Ovary (tissue), 3 donors: Measurements from ENCODE around the gene YAF2.

Source experiments
- CTCF ChIP-seq, 3 donors: fragments of 450-650 bp in 2 of 3; fragments of 200-600 bp in 1 of 3; IDR thresholded peaks; one replicate each; pipeline versions ENCODE4 v1.5.1 to v1.8.0; 2016 to 2022; ENCODE audit warnings: antibody characterized with exemption in 3 of 3, mild to moderate bottlenecking in 1 of 3
- EP300 ChIP-seq: sonication (generic); formaldehyde crosslinking; IDR thresholded peaks from one replicate; pipeline ENCODE4 v1.6.1; 2017; ENCODE audit warnings: antibody characterized with exemption
- POLR2A ChIP-seq: fragments of 450-650 bp; IDR thresholded peaks from one replicate; pipeline ENCODE4 v1.6.1; 2017; ENCODE audit warnings: antibody characterized with exemption, mild to moderate bottlenecking, moderate library complexity
- donor health status: DM: no; HTN: no; CAD: no.

GRCh38 chr12:42222724-42223123 lies 15.3 kb downstream of the YAF2 start:
- TF ChIP-seq CTCF (IDR thresholded peaks at IDR 0.05) = no peak
- TF ChIP-seq POLR2A = no peak
- no peak for TF ChIP-seq EP300
